HL-60 (cell line): ENCODE measurements around the gene SH3BP4.

Experiments
- DNase-seq, 2 experiments: peaks; one replicate each; pipeline ENCODE4 v3.0.0-alpha.2; 2010 to 2020; ENCODE audit warnings: low read depth in 1 of 2, low spot score in 1 of 2
- H3K27ac ChIP-seq: fragments of 250-450 bp; sonication (Bioruptor Pico); replicated peaks from 2 replicates; pipeline ENCODE4 v1.5.1; 2020; ENCODE audit warnings: mild to moderate bottlenecking, moderate library complexity
- H3K27me3 ChIP-seq: fragments of 250-450 bp; sonication (Bioruptor Pico); 2 replicates; pipeline ENCODE4 v1.5.1; 2021; ENCODE audit warnings: mild to moderate bottlenecking, moderate library complexity; ENCODE audit not compliant: insufficient read depth, poor library complexity, severe bottlenecking
- H3K4me3 ChIP-seq: replicated peaks from 2 replicates; pipeline ENCODE4 v1.5.1; 2011; ENCODE audit warnings: mild to moderate bottlenecking, control low read depth, low read length; ENCODE audit not compliant: insufficient read depth
- CTCF ChIP-seq: IDR thresholded peaks from one replicate; pipeline ENCODE4 v1.5.1; 2011; ENCODE audit warnings: low read length, control low read depth, inconsistent platforms; ENCODE audit not compliant: insufficient read depth
- GABPA ChIP-seq: IDR thresholded peaks from 2 replicates; pipeline ENCODE4 v1.6.1; 2012; ENCODE audit warnings: low read depth
- POLR2AphosphoS5 ChIP-seq: IDR thresholded peaks from 2 replicates; pipeline ENCODE4 v1.6.1; 2012; ENCODE audit warnings: low read depth
- REST ChIP-seq: IDR thresholded peaks from 2 replicates; pipeline ENCODE4 v1.6.1; 2012; ENCODE audit warnings: low read depth; ENCODE audit not compliant: insufficient replicate concordance
- SPI1 ChIP-seq: IDR thresholded peaks from 2 replicates; pipeline ENCODE4 v1.6.1; 2012; ENCODE audit warnings: low read depth, mild to moderate bottlenecking, borderline replicate concordance

The SH3BP4 gene

GRCh38 chr2:234916674-234917073 lies 35.1 kb upstream of the SH3BP4 start:
- TF ChIP-seq SPI1 = no peak
- TF ChIP-seq REST = no peak
- TF ChIP-seq CTCF = no peak
- no peak for TF ChIP-seq GABPA
- no peak for TF ChIP-seq POLR2AphosphoS5
- no peak overlapping the region for H3K4me3 ChIP-seq
- no peaks in the 10 kb centered on the region for H3K27me3 ChIP-seq
- DNase-seq = no peak
- H3K27ac ChIP-seq = no peak overlapping the region

GRCh38 chr2:234917211-234917975 lies 34.4 kb upstream of the SH3BP4 start:
- H3K4me3 ChIP-seq = no peak overlapping the region
- TF ChIP-seq POLR2AphosphoS5 = no peak
- TF ChIP-seq SPI1 = no peak
- TF ChIP-seq REST = no peak
- TF ChIP-seq GABPA = no peak
- no peak for TF ChIP-seq CTCF
- no peaks in the 10 kb centered on the region for H3K27me3 ChIP-seq
- H3K27ac ChIP-seq = no peak overlapping the region
- DNase-seq = no peak

GRCh38 chr2:234919711-234920110 lies 32.1 kb upstream of the SH3BP4 start:
- Histone ChIP-seq H3K4me3 (no peak overlapping the region), H3K27ac (no peak overlapping the region), H3K27me3 (no peaks in the 10 kb centered on the region)
- no peak for TF ChIP-seq GABPA
- no peak for TF ChIP-seq REST
- no peak for TF ChIP-seq CTCF
- no peak for TF ChIP-seq POLR2AphosphoS5
- no peak for TF ChIP-seq SPI1
- no peak for DNase-seq
